OCI-LY7 (cell line): ENCODE measurements around the gene CLDN16. TPM values are rescaled to one million over a fixed set of nuclear protein-coding genes. Genes with fewer than 3 reads are reported as not detected.

Experiments
- BruUV-seq: library from RNA; stranded (reverse); fragments of 400-500 nt; replicated peaks from 2 replicates; lab custom pipeline; 2021; lab: Mats Ljungman, UMichigan
- CTCF ChIA-PET: fragments of 300-600 bp; sonication (Branson Sonifier 250); formaldehyde crosslinking; loops from one replicate; lab custom pipeline; 2022; ENCODE audit warnings: antibody characterized with exemption; ENCODE audit not compliant: unreplicated experiment; lab: Charles Lee
- POLR2A ChIA-PET: fragments of 300-600 bp; sonication (Branson Sonifier 250); formaldehyde crosslinking; loops from one replicate; lab custom pipeline; 2022; ENCODE audit warnings: antibody characterized with exemption; lab: Charles Lee
- DNase-seq: peaks from one replicate; pipeline ENCODE4 v3.0.0-alpha.2; 2015; ENCODE audit warnings: low spot score
- H2AFZ ChIP-seq: fragments of 200-600 bp; sonication (generic), shearing (Covaris generic); 2 replicates; pipeline ENCODE4 v1.6.1; 2014; ENCODE audit warnings: mild to moderate bottlenecking, antibody characterized with exemption, low read length, moderate library complexity
- H3K27ac ChIP-seq: fragments of 200-600 bp; sonication (generic); 2 replicates; pipeline ENCODE4 v1.5.1; 2014; ENCODE audit warnings: mixed run types, low read depth, mild to moderate bottlenecking, moderate library complexity, low read length, inconsistent platforms; ENCODE audit not compliant: poor library complexity, severe bottlenecking
- H3K36me3 ChIP-seq: fragments of 200-600 bp; sonication (generic); 2 replicates; pipeline ENCODE4 v1.6.1; 2014; ENCODE audit warnings: mild to moderate bottlenecking, antibody characterized with exemption, low read length, moderate library complexity, mixed read lengths; ENCODE audit not compliant: insufficient read depth
- H3K4me1 ChIP-seq: fragments of 200-600 bp; sonication (generic); 2 replicates; pipeline ENCODE4 v1.5.1; 2014; ENCODE audit warnings: mild to moderate bottlenecking, low read length; ENCODE audit not compliant: insufficient read depth, poor library complexity, severe bottlenecking
- H3K4me2 ChIP-seq: fragments of 200-600 bp; sonication (generic); 2 replicates; pipeline ENCODE4 v1.6.1; 2014; ENCODE audit warnings: mild to moderate bottlenecking, low read length
- H3K4me3 ChIP-seq: fragments of 200-600 bp; sonication (generic); 2 replicates; pipeline ENCODE4 v1.5.1; 2014; ENCODE audit warnings: mild to moderate bottlenecking, low read depth, low read length; ENCODE audit not compliant: poor library complexity, severe bottlenecking
- H3K79me2 ChIP-seq: fragments of 200-600 bp; sonication (generic); 2 replicates; pipeline ENCODE4 v1.6.1; 2016; ENCODE audit warnings: low read depth, mild to moderate bottlenecking, low read length, moderate library complexity, mixed read lengths; ENCODE audit not compliant: insufficient read depth
- H3K9me2 ChIP-seq: fragments of 200-600 bp; sonication (generic); 2 replicates; pipeline ENCODE4 v1.6.1; 2016; ENCODE audit warnings: mild to moderate bottlenecking, low read length, mixed read lengths; ENCODE audit not compliant: insufficient read depth
- H3K9me3 ChIP-seq: fragments of 200-600 bp; sonication (generic); 2 replicates; pipeline ENCODE4 v1.6.1; 2014; ENCODE audit warnings: mild to moderate bottlenecking, mixed run types, low read length, mixed read lengths
- H4K20me1 ChIP-seq: fragments of 200-600 bp; sonication (generic); 2 replicates; pipeline ENCODE4 v1.6.1; 2014; ENCODE audit warnings: mild to moderate bottlenecking, antibody characterized with exemption, low read length, moderate library complexity, mixed read lengths; ENCODE audit not compliant: insufficient read depth
- EZH2phosphoT487 ChIP-seq: fragments of 200-600 bp; sonication (generic); IDR thresholded peaks from 2 replicates; pipeline ENCODE4 v1.6.1; 2018; ENCODE audit warnings: low read depth, borderline replicate concordance, mild to moderate bottlenecking, mixed run types, antibody characterized with exemption, low read length, moderate library complexity, mixed read lengths
- intact Hi-C: fragments of 100-400 bp; cut with micrococcal nuclease; formaldehyde crosslinking; loops from one replicate; pipeline ENCODE4 v1.10.0; 2022; ENCODE audit not compliant: unreplicated experiment
- total RNA-seq, 2 experiments: library from RNA; depleted of rRNA in 1 of 2; stranded (reverse); fragments of >200 nt in 1 of 2; shearing (Covaris generic) in 1 of 2; gene quantifications; 2 replicates each; pipeline ENCODE4 v1.2.3, GENCODE V29; 2014 to 2022
- TF ChIP-seq, protein P1 (sequence below): fragments of 200-600 bp; sonication (generic); conservative IDR thresholded peaks from 2 replicates; pipeline ENCODE4 v1.5.1; 2014; ENCODE audit warnings: mild to moderate bottlenecking, antibody characterized with exemption, low read length, moderate library complexity, mixed read lengths

The CLDN16 gene
- total RNA-seq, 2 experiments from 2014 or later, result not detected

DNA sequence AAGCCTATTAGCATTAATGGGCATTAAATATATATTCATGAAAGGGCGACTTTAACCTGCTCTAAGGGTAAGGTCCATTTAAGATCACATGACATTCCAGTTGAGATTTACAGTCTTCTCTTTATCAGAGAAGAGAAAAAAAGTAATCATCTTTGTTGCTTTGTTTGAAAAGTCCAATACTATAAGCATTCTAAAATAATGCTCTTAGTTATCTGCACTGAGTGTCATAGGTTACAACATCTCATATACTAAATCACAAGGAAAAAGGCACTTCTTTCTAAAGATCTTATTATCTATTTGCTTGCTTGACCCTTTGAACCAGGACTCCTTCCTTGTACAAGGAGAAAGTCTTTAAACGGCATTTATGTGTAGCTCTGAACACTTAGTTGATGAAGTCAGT is 60.3 kb downstream of the CLDN16 start:
- TF ChIP-seq, protein P1, sequence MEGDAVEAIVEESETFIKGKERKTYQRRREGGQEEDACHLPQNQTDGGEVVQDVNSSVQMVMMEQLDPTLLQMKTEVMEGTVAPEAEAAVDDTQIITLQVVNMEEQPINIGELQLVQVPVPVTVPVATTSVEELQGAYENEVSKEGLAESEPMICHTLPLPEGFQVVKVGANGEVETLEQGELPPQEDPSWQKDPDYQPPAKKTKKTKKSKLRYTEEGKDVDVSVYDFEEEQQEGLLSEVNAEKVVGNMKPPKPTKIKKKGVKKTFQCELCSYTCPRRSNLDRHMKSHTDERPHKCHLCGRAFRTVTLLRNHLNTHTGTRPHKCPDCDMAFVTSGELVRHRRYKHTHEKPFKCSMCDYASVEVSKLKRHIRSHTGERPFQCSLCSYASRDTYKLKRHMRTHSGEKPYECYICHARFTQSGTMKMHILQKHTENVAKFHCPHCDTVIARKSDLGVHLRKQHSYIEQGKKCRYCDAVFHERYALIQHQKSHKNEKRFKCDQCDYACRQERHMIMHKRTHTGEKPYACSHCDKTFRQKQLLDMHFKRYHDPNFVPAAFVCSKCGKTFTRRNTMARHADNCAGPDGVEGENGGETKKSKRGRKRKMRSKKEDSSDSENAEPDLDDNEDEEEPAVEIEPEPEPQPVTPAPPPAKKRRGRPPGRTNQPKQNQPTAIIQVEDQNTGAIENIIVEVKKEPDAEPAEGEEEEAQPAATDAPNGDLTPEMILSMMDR, result no peak
- TF ChIP-seq EZH2phosphoT487, result no peak
- H3K36me3 ChIP-seq, result no peaks in the 10 kb centered on the region
- no peaks in the 10 kb centered on the region for H3K4me1 ChIP-seq
- intact Hi-C loops, result no loop called here
- POLR2A ChIA-PET, result interaction anchor here (0.5 kb wide), 1 partner anchor 19 kb away, joined by 4 read pairs; no protein-coding TSS in a partner anchor
- H2AFZ ChIP-seq, result no peak overlapping the region
- CTCF ChIA-PET, result no interaction called here
- DNase-seq, result no peak
- no peaks in the 10 kb centered on the region for H3K9me3 ChIP-seq
- H3K27ac ChIP-seq, result no peak overlapping the region
- H3K4me2 ChIP-seq, result no peak overlapping the region
- H3K4me3 ChIP-seq, result no peak overlapping the region
- H4K20me1 ChIP-seq, result no peaks in the 10 kb centered on the region
- BruUV-seq, result no TSS peak
- no peaks in the 10 kb centered on the region for H3K9me2 ChIP-seq
- no peaks in the 10 kb centered on the region for H3K79me2 ChIP-seq

- intact Hi-C loops, result no loop called here
Measured at GRCh38 chr3:190449801-190450200, 61.8 kb downstream of the CLDN16 start, which contains the start of gene TMEM207. TSS of gene TMEM207 (minus strand) at chr3:190449901. CDS start at chr3:190449809, 92 bp downstream.

GRCh38 chr3:190455828-190456227 is 67.9 kb downstream of the CLDN16 start:
- Histone ChIP-seq H3K36me3 (no peaks in the 10 kb centered on the region), H3K79me2 (no peaks in the 10 kb centered on the region), H3K4me3 (no peak overlapping the region), H3K4me1 (no peaks in the 10 kb centered on the region), H2AFZ (no peak overlapping the region), H3K27ac (no peak overlapping the region), H3K9me2 (no peaks in the 10 kb centered on the region), H4K20me1 (no peaks in the 10 kb centered on the region), H3K9me3 (no peaks in the 10 kb centered on the region), H3K4me2 (no peak overlapping the region)
- intact Hi-C loops, result no loop called here
- DNase-seq, result no peak
- TF ChIP-seq EZH2phosphoT487, result no peak
- TF ChIP-seq, protein P1, result no peak
- CTCF ChIA-PET, result no interaction called here
- no TSS peak for BruUV-seq
- POLR2A ChIA-PET, result interaction anchor here (0.5 kb wide), 1 partner anchor 378 kb away, joined by 4 read pairs; no protein-coding TSS in a partner anchor

More at GRCh38 chr3:190449801-190450200, 61.8 kb downstream of the CLDN16 start, which contains the start of gene TMEM207:
- DNase-seq, result no peak
- H4K20me1 ChIP-seq, result no peaks in the 10 kb centered on the region
- no peak within 1 kb of the TSS for H3K4me3 ChIP-seq
- POLR2A ChIA-PET, result interaction anchor here (1.1 kb wide), 1 partner anchor 10 kb away, joined by 3 read pairs; no protein-coding TSS in a partner anchor
- CTCF ChIA-PET, result no interaction called here
- no TSS peak for BruUV-seq
- no peaks in the 10 kb centered on the region for H3K9me2 ChIP-seq
- no peak within 1 kb of the TSS for H3K27ac ChIP-seq
- no peak within 1 kb of the TSS for H2AFZ ChIP-seq
- H3K9me3 ChIP-seq, result no peaks in the 10 kb centered on the region
- no peaks in the 10 kb centered on the region for H3K36me3 ChIP-seq
- H3K4me2 ChIP-seq, result no peak within 1 kb of the TSS
- TF ChIP-seq EZH2phosphoT487, result no peak
- TF ChIP-seq, protein P1, result no peak
- H3K4me1 ChIP-seq, result no peaks in the 10 kb centered on the region
- H3K79me2 ChIP-seq, result no peaks in the 10 kb centered on the region
